ENCODE data around the gene SIAH1.

SIAH1 gene

DNA sequence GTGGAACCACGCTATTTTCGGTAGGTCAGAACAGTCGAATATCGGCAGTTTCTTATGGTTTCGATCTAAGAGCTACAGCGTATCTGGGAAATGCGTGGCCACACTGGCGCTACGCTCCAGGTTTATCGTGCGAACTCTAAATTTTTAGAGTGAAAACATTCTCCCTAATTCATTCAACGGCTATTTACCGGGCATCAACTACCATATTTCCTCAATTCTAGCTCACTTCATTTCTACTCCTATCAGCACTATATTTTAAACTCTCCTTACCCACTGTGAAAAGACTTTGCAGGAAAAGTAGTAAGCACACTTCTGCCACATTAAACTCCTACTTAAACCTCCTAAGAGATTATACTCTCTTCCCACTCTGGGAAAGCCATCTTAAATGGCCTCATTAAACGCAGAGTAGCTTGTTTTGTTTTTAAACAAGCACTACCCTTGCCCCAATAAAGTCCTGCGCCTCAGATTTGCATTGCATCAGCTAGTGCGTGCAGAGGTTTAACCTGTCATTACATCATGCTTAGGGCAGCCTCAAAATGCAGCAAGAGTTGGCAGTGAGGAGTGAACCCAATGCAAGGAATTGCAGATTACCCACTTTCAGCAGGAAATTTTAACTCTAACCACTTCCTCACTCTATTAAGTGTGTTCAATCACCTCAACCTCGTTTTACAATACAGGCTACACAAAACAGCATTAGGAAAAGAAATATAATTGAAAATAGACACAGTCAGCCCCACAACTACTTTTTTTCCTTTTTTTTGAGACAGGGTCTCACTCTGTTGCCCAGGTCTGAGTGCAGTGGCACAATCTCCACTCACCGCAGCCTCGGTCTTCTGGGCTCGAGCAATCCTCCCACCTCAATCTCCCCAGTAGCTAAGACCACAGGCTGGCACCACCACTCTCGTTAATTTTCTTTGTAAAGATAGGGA is 18.8 kb downstream of the SIAH1 start (continued):
- TF ChIP-seq, protein P1, sequence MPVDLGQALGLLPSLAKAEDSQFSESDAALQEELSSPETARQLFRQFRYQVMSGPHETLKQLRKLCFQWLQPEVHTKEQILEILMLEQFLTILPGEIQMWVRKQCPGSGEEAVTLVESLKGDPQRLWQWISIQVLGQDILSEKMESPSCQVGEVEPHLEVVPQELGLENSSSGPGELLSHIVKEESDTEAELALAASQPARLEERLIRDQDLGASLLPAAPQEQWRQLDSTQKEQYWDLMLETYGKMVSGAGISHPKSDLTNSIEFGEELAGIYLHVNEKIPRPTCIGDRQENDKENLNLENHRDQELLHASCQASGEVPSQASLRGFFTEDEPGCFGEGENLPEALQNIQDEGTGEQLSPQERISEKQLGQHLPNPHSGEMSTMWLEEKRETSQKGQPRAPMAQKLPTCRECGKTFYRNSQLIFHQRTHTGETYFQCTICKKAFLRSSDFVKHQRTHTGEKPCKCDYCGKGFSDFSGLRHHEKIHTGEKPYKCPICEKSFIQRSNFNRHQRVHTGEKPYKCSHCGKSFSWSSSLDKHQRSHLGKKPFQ (tag by site-specific recombination; IDR thresholded peaks at IDR 0.05): 0 out of 2 replicates have a peak, but pooled peaks have one; percentile 40
- TF ChIP-seq KLF1 (tag by site-specific recombination; IDR thresholded peaks at IDR 0.05): no peak; the same call in 1 of the 2 replicates
- no peak for TF ChIP-seq ZNF16 (tag by site-specific recombination; IDR thresholded peaks at IDR 0.05; ENCODE audit: low read depth)
- no peak for TF ChIP-seq ZNF560 (tag by site-specific recombination; IDR thresholded peaks at IDR 0.05; ENCODE audit: borderline replicate concordance)
- no peak; the same call in 1 of the 2 replicates for TF ChIP-seq KLF8 (tag by site-specific recombination; IDR thresholded peaks at IDR 0.05)
- TF ChIP-seq ZNF776 (tag by site-specific recombination; IDR thresholded peaks at IDR 0.05; ENCODE audit: borderline replicate concordance): no peak
- peak; percentile 92 for TF ChIP-seq ZFP3 (tag by site-specific recombination; IDR thresholded peaks at IDR 0.05; ENCODE audit: low read depth)
- no peak for TF ChIP-seq ZNF585B (tag by site-specific recombination; IDR thresholded peaks at IDR 0.05)
- TF ChIP-seq ZNF580 (tag by site-specific recombination; IDR thresholded peaks at IDR 0.05): peak; percentile 98
- no peak for TF ChIP-seq ZNF658 (tag by site-specific recombination; IDR thresholded peaks at IDR 0.05)
- TF ChIP-seq ZNF473 (tag by site-specific recombination; IDR thresholded peaks at IDR 0.05): no peak
- TF ChIP-seq ZNF596 (tag by site-specific recombination; IDR thresholded peaks at IDR 0.05): no peak
- TF ChIP-seq IKZF3 (tag by site-specific recombination; IDR thresholded peaks at IDR 0.05): peak; percentile 94
- TF ChIP-seq KLF16 (tag by site-specific recombination; IDR thresholded peaks at IDR 0.05): peak; percentile 57; the same call in 1 of the 2 replicates
- TF ChIP-seq, protein P2, sequence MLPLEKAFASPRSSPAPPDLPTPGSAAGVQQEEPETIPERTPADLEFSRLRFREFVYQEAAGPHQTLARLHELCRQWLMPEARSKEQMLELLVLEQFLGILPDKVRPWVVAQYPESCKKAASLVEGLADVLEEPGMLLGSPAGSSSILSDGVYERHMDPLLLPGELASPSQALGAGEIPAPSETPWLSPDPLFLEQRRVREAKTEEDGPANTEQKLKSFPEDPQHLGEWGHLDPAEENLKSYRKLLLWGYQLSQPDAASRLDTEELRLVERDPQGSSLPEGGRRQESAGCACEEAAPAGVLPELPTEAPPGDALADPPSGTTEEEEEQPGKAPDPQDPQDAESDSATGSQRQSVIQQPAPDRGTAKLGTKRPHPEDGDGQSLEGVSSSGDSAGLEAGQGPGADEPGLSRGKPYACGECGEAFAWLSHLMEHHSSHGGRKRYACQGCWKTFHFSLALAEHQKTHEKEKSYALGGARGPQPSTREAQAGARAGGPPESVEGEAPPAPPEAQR (tag by site-specific recombination; IDR thresholded peaks at IDR 0.05): no peak
- no peak for TF ChIP-seq ZNF175 (tag by site-specific recombination; IDR thresholded peaks at IDR 0.05)
- TF ChIP-seq EGR2 (tag by site-specific recombination; IDR thresholded peaks at IDR 0.05; ENCODE audit: low read depth): peak; percentile 65
- no peak; the same call in 1 of the 2 replicates for TF ChIP-seq KLF9 (tag by site-specific recombination; IDR thresholded peaks at IDR 0.05; ENCODE audit: low read depth)
- peak; percentile 59; the same call in 1 of the 2 replicates for TF ChIP-seq ZNF394 (tag by site-specific recombination; IDR thresholded peaks at IDR 0.05; ENCODE audit: borderline replicate concordance)
- TF ChIP-seq, protein P3, sequence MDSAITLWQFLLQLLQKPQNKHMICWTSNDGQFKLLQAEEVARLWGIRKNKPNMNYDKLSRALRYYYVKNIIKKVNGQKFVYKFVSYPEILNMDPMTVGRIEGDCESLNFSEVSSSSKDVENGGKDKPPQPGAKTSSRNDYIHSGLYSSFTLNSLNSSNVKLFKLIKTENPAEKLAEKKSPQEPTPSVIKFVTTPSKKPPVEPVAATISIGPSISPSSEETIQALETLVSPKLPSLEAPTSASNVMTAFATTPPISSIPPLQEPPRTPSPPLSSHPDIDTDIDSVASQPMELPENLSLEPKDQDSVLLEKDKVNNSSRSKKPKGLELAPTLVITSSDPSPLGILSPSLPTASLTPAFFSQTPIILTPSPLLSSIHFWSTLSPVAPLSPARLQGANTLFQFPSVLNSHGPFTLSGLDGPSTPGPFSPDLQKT (IDR thresholded peaks at IDR 0.05; ENCODE audit: borderline replicate concordance, low read depth, low read length): no peak
- no peak for TF ChIP-seq ZNF670 (tag by site-specific recombination; IDR thresholded peaks at IDR 0.05; ENCODE audit: low read depth)
- TF ChIP-seq PATZ1 (tag by site-specific recombination; IDR thresholded peaks at IDR 0.05): 0 out of 2 replicates have a peak, but pooled peaks have one; percentile 70
- no peak for TF ChIP-seq ZNF626 (tag by site-specific recombination; IDR thresholded peaks at IDR 0.05)
- TF ChIP-seq ZNF248 (tag by site-specific recombination; IDR thresholded peaks at IDR 0.05): no peak
- peak; percentile 64; the same call in 1 of the 2 replicates for TF ChIP-seq RBAK (tag by site-specific recombination; IDR thresholded peaks at IDR 0.05)
- no peak for TF ChIP-seq ZNF600 (tag by site-specific recombination; IDR thresholded peaks at IDR 0.05)
- TF ChIP-seq ZNF529 (tag by site-specific recombination; IDR thresholded peaks at IDR 0.05; ENCODE audit: insufficient replicate concordance): no peak
- no peak for TF ChIP-seq ZNF747 (tag by site-specific recombination; IDR thresholded peaks at IDR 0.05)
- TF ChIP-seq ZNF133 (tag by site-specific recombination; IDR thresholded peaks at IDR 0.05): no peak
- TF ChIP-seq ZNF510 (tag by site-specific recombination; IDR thresholded peaks at IDR 0.05; ENCODE audit: insufficient replicate concordance): peak; percentile 12
- TF ChIP-seq BCL11A (tag by site-specific recombination; IDR thresholded peaks at IDR 0.05; ENCODE audit: low read depth): no peak; the same call in 1 of the 2 replicates
- TF ChIP-seq, protein P4, sequence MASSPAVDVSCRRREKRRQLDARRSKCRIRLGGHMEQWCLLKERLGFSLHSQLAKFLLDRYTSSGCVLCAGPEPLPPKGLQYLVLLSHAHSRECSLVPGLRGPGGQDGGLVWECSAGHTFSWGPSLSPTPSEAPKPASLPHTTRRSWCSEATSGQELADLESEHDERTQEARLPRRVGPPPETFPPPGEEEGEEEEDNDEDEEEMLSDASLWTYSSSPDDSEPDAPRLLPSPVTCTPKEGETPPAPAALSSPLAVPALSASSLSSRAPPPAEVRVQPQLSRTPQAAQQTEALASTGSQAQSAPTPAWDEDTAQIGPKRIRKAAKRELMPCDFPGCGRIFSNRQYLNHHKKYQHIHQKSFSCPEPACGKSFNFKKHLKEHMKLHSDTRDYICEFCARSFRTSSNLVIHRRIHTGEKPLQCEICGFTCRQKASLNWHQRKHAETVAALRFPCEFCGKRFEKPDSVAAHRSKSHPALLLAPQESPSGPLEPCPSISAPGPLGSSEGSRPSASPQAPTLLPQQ (tag by site-specific recombination; IDR thresholded peaks at IDR 0.05): peak; percentile 95
